Measurements from ENCODE around the gene CNOT8.
"Not testable (repeated sequence)": the region's sequence is repeated elsewhere in the genome, so short reads cannot be mapped to it uniquely, and the experiment has no call there.

Gene CNOT8

DNA sequence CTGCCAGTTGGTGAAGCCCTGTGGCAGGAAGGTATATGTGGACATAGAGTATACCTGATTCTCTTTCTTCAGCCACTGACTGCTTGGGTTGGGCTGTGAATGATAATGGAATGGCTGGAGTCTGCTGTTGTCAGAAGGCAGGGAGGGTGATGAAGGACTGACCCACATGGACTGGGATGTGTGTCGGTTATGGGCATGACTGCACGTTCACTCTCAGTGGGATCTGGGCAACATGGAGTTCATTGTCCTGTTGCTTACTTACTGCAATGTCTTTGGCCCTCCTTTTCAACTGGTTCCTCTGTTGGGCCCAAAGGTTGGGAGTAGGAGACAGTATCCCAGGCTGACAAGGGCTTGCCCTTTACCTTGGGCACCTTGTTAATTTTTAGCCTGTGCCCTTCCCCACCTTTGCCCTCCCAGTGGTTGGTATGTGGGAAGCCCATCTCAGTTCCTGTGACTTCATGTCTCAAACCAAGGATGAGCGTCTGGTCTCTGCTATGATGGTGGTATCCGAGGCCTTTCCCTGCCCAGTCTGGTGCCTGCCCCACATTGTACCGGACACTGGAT, 42.7 kb upstream of the CNOT8 start:
- TF ChIP-seq, protein P1, sequence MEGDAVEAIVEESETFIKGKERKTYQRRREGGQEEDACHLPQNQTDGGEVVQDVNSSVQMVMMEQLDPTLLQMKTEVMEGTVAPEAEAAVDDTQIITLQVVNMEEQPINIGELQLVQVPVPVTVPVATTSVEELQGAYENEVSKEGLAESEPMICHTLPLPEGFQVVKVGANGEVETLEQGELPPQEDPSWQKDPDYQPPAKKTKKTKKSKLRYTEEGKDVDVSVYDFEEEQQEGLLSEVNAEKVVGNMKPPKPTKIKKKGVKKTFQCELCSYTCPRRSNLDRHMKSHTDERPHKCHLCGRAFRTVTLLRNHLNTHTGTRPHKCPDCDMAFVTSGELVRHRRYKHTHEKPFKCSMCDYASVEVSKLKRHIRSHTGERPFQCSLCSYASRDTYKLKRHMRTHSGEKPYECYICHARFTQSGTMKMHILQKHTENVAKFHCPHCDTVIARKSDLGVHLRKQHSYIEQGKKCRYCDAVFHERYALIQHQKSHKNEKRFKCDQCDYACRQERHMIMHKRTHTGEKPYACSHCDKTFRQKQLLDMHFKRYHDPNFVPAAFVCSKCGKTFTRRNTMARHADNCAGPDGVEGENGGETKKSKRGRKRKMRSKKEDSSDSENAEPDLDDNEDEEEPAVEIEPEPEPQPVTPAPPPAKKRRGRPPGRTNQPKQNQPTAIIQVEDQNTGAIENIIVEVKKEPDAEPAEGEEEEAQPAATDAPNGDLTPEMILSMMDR (IDR thresholded peaks at IDR 0.05; ENCODE audit: low read depth, low read length, missing control alignments): no peak
- H3K4me3 ChIP-seq (ENCODE audit: low read depth, low read length): no peak overlapping the region
- no peak for DNase-seq (ENCODE audit: low read depth)

DNA sequence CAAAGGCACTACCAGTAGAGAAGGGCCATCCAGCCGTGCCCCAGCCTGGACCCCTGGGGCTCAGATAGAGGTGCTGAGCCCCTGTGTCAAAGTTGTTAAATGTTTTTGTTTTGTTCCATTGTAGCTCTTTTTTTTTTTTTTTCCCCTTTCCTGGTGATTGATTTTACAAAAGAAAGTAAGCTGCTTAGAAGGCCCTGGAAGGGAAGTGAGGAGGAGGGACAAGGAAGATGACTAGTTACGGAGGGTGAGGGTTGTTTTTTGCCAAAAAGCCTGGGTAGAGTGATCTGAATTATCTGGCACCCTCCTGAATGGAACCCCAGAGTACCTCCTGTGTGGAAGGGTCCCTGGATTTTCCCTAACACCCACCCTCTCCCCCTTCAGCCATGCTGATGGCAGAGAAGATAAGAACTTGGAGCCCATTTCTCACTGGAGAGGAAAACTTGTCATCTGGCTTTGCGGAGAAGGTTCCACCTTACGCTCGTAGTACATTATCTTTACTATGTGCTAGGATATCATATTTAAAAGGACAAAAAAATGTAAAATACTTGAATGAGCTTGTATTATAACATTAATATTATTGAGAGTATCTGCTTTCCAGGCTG, 41.4 kb upstream of the CNOT8 start:
- H3K4me3 ChIP-seq (ENCODE audit: low read depth, low read length): no peak overlapping the region
- no peak for DNase-seq (ENCODE audit: low read depth)
- TF ChIP-seq, protein P1 (IDR thresholded peaks at IDR 0.05; ENCODE audit: low read depth, low read length, missing control alignments): no peak

DNA sequence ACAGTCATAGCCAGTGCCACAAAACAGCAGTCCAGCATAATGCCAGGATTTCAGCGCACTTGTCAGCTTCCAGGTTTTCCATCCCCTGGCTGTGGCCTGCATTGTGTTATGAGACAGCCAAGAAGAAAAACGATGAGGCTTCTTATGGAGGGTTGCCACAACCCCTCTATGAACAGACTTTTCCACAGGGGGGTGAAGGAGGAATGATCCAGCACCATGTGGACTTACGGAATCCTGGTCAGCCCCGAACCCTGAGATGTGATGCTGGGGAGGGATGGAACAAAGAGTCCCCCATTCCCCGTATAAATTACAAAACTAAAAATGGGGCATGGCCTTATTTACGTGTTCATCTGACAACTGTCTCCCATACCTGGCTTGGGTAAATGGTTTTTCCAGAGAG, 40.6 kb upstream of the CNOT8 start:
- no peak overlapping the region for H3K4me3 ChIP-seq (ENCODE audit: low read depth, low read length)
- TF ChIP-seq, protein P1 (IDR thresholded peaks at IDR 0.05; ENCODE audit: low read depth, low read length, missing control alignments): no peak
- DNase-seq (ENCODE audit: low read depth): no peak

DNA sequence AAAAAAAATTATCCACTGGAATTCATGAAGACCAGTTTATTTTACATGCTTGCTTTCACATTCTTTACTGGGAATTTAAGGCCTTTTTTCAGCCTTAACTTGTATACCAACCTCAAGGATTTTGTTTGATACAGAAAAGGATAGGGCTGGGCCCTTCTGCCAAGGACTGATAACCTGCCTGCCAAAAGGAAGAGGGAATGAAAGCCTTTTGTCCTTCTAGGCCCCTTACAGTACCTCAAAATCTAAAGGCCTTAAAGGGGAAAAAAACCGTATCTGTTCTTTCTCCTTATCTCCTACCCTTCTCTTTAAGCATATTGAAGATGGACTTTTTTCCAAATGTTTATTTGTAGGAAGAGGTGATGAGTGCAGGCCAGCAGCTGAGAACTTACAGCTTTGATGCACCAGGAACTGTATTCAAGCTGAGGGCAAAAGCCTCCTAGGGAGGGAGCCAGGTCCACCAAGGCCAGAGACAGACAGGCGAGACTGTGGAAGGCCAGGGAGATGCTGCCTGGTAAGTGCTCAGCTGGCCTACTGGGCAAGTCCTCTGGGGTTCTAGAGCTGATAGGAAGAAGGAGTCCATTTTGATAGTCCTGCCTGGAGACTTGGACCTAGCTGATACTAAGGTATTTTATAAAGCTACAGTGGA, 39.8 kb upstream of the CNOT8 start:
- no peak overlapping the region for H3K4me3 ChIP-seq (ENCODE audit: low read depth, low read length)
- TF ChIP-seq, protein P1 (IDR thresholded peaks at IDR 0.05; ENCODE audit: low read depth, low read length, missing control alignments): no peak
- no peak for DNase-seq (ENCODE audit: low read depth)

DNA sequence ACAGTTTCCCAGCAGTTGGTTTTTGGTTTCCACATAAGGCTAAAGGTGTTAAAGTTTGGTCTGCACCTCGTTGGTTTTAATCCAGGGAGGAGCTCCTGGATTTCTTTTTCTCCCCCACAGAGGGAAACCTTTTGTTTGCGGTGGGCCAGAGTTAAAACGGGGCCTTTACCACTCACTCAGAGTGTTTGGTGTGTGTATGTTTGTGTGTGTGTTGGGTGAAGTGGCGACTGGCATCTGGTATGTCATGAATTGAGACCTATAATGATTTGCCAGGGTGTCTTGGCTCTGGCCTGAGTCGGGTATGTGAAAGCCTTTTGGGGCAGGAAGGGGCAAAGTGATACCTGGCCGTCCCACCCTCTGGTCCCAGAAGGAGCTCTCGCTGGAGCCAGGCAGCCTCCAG, 38.9 kb upstream of the CNOT8 start:
- no peak overlapping the region for H3K4me3 ChIP-seq (ENCODE audit: low read depth, low read length)
- TF ChIP-seq, protein P1 (IDR thresholded peaks at IDR 0.05; ENCODE audit: low read depth, low read length, missing control alignments): no peak
- no peak for DNase-seq (ENCODE audit: low read depth)

DNA sequence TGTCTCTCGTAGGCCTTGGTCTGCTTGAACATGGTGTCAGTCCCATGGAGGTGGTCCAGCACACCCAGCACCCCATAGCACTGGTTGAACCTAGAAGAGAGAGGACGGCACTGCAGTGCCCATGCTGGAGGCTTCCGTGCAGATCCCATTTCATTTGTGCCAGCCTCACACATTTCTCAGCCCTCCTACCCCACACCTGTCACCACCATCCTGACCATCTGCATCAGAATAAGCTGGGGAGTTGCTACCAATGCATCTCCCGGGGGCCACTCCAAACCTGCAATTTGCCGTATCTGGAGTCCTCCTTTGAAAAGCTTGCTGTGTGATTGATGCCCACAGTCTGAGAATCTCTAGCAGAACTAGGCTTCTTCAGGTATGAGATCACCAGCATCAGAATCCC, 38.0 kb upstream of the CNOT8 start:
- TF ChIP-seq, protein P1 (IDR thresholded peaks at IDR 0.05; ENCODE audit: low read depth, low read length, missing control alignments): no peak

DNA sequence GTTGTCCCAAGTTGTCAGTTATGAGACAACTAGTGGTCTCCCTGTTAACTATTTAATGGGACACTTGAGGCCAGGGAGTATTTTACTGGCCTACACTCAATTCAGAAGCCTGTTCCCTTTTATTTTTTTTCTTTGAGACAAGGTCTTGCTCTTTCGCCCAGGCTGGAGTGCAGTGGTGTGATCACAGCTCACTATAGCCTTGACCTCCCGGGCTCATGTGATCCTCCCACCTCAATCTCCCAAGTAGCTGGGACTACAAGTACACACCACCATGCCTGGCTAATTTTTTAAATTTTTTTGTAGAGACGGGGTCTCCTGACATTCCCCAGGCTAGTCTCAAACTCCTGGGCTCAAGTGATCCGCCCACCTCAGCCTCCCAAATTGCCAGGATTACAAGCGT, 35.5 kb upstream of the CNOT8 start:
- DNase-seq (ENCODE audit: low read depth); H3K4me3 ChIP-seq (ENCODE audit: low read depth, low read length): not testable (repeated sequence)

More for the DNA sequence above, 38.0 kb upstream of the CNOT8 start:
- DNase-seq (ENCODE audit: low read depth): no peak
- no peak overlapping the region for H3K4me3 ChIP-seq (ENCODE audit: low read depth, low read length)
